GM19324 (cell line): ENCODE data around the gene SPG7.

Source experiments
- ATAC-seq: cut with Tn5 transposase; IDR thresholded peaks from one replicate; pipeline ENCODE4 v1.9.1; 2021; ENCODE audit warnings: mild to moderate bottlenecking, moderate library complexity; ENCODE audit not compliant: unreplicated experiment, low FRiP score

The SPG7 gene

GRCh38 chr16:89593841-89594240 lies 85.6 kb downstream of the SPG7 start:
- no peak for ATAC-seq

- ATAC-seq = no peak
These were observed 87.3 kb downstream of the SPG7 start for GRCh38 chr16:89595330-89596060.

- no peak for ATAC-seq
These were observed 88.0 kb downstream of the SPG7 start for GRCh38 chr16:89596061-89596689.

GRCh38 chr16:89596957-89597649 lies 88.9 kb downstream of the SPG7 start:
- no peak for ATAC-seq

GRCh38 chr16:89598199-89598598 lies 90.0 kb downstream of the SPG7 start:
- no peak for ATAC-seq

- no peak for ATAC-seq
These were observed 91.3 kb downstream of the SPG7 start for GRCh38 chr16:89599451-89599858.

- ATAC-seq = no peak
These were observed 91.7 kb downstream of the SPG7 start for GRCh38 chr16:89599902-89600301.

GRCh38 chr16:89600427-89600826 lies 92.2 kb downstream of the SPG7 start:
- no peak for ATAC-seq

- ATAC-seq = no peak
These were observed 92.8 kb downstream of the SPG7 start for GRCh38 chr16:89600956-89601355.

- ATAC-seq = no peak
These were observed 93.7 kb downstream of the SPG7 start for GRCh38 chr16:89601906-89602272.

- no peak for ATAC-seq
These were observed 94.2 kb downstream of the SPG7 start for GRCh38 chr16:89602273-89602951.

- ATAC-seq = no peak
These were observed 94.9 kb downstream of the SPG7 start for GRCh38 chr16:89602952-89603590.

- ATAC-seq = no peak
These were observed 96.6 kb downstream of the SPG7 start for GRCh38 chr16:89604764-89605163.

- no peak for ATAC-seq
These were observed 97.2 kb downstream of the SPG7 start for GRCh38 chr16:89605186-89605970.

GRCh38 chr16:89606006-89606405 lies 97.8 kb downstream of the SPG7 start:
- ATAC-seq = no peak
